B cell (primary cell): ENCODE measurements around the gene PRRC2C. TPM values are rescaled to one million over a fixed set of nuclear protein-coding genes. Genes with fewer than 3 reads are reported as not detected.

Source experiments
- polyA plus RNA-seq: library from polyadenylated mRNA; depleted of rRNA; stranded (reverse); fragments of >200 nt; gene quantifications from 2 replicates; pipeline ENCODE4 v1.2.3, GENCODE V29; 2012
- small RNA-seq: library from RNA; depleted of rRNA; stranded (forward); fragments of <200 nt; gene quantifications from one replicate; pipeline ENCODE3, GENCODE V24; 2012; ENCODE audit warnings: low replicate concordance, low read depth; ENCODE audit not compliant: insufficient read length
- total RNA-seq, 2 donors: library from RNA; stranded (reverse); fragments of 120-200 nt in 1 of 2; gene quantifications; 1 replicate in 1 of 2; 2 replicates in 1 of 2; pipeline versions ENCODE4 v1.2.3 to v1.2.4, GENCODE V29; 2013 to 2022

PRRC2C gene
- total and polyA plus RNA-seq, 2 donors (not counting 1 experiment from before 2014, with no cell fraction given) = 65.4 to 305 TPM

Small RNA genes within 50 kb of the gene (small RNA-seq; reads per million reads assigned to genes)
- gene CYCSP53 = not detected

Other genes starting within 250 kb of the PRRC2C start
- not detected in 2 replicates for gene FMO1, start 237.0 kb upstream of the PRRC2C start, total RNA-seq
- gene FMO1, start 237.0 kb upstream of the PRRC2C start, polyA plus RNA-seq = 0.48 TPM in 2 replicates
- 3.0 and 3.5 TPM in 2 replicates for gene FMO4, start 171.3 kb upstream of the PRRC2C start, total RNA-seq
- 2.5 and 3.2 TPM in 2 replicates for gene FMO4, start 171.3 kb upstream of the PRRC2C start, polyA plus RNA-seq
- gene MYOCOS, start 136.7 kb downstream of the PRRC2C start, total RNA-seq = 0.32 and 0.39 TPM in 2 replicates
- not detected in 2 replicates for gene MYOCOS, start 136.7 kb downstream of the PRRC2C start, polyA plus RNA-seq
- not detected in 2 replicates for gene MYOC, start 167.2 kb downstream of the PRRC2C start, total RNA-seq
- gene MYOC, start 167.2 kb downstream of the PRRC2C start, polyA plus RNA-seq = not detected in 2 replicates